OCI-LY7 (cell line): ENCODE measurements around the gene C16orf89. TPM values are rescaled to one million over a fixed set of nuclear protein-coding genes. Genes with fewer than 3 reads are reported as not detected.

Source experiments
- BruUV-seq: library from RNA; stranded (reverse); fragments of 400-500 nt; replicated peaks from 2 replicates; lab custom pipeline; 2021; lab: Mats Ljungman, UMichigan
- CTCF ChIA-PET: fragments of 300-600 bp; sonication (Branson Sonifier 250); formaldehyde crosslinking; loops from one replicate; lab custom pipeline; 2022; ENCODE audit warnings: antibody characterized with exemption; ENCODE audit not compliant: unreplicated experiment; lab: Charles Lee
- POLR2A ChIA-PET: fragments of 300-600 bp; sonication (Branson Sonifier 250); formaldehyde crosslinking; loops from one replicate; lab custom pipeline; 2022; ENCODE audit warnings: antibody characterized with exemption; lab: Charles Lee
- DNase-seq: peaks from one replicate; pipeline ENCODE4 v3.0.0-alpha.2; 2015; ENCODE audit warnings: low spot score
- H2AFZ ChIP-seq: fragments of 200-600 bp; sonication (generic), shearing (Covaris generic); 2 replicates; pipeline ENCODE4 v1.6.1; 2014; ENCODE audit warnings: mild to moderate bottlenecking, antibody characterized with exemption, low read length, moderate library complexity
- H3K27ac ChIP-seq: fragments of 200-600 bp; sonication (generic); 2 replicates; pipeline ENCODE4 v1.5.1; 2014; ENCODE audit warnings: mixed run types, low read depth, mild to moderate bottlenecking, moderate library complexity, low read length, inconsistent platforms; ENCODE audit not compliant: poor library complexity, severe bottlenecking
- H3K36me3 ChIP-seq: fragments of 200-600 bp; sonication (generic); 2 replicates; pipeline ENCODE4 v1.6.1; 2014; ENCODE audit warnings: mild to moderate bottlenecking, antibody characterized with exemption, low read length, moderate library complexity, mixed read lengths; ENCODE audit not compliant: insufficient read depth
- H3K4me1 ChIP-seq: fragments of 200-600 bp; sonication (generic); 2 replicates; pipeline ENCODE4 v1.5.1; 2014; ENCODE audit warnings: mild to moderate bottlenecking, low read length; ENCODE audit not compliant: insufficient read depth, poor library complexity, severe bottlenecking
- H3K4me2 ChIP-seq: fragments of 200-600 bp; sonication (generic); 2 replicates; pipeline ENCODE4 v1.6.1; 2014; ENCODE audit warnings: mild to moderate bottlenecking, low read length
- H3K4me3 ChIP-seq: fragments of 200-600 bp; sonication (generic); 2 replicates; pipeline ENCODE4 v1.5.1; 2014; ENCODE audit warnings: mild to moderate bottlenecking, low read depth, low read length; ENCODE audit not compliant: poor library complexity, severe bottlenecking
- H3K79me2 ChIP-seq: fragments of 200-600 bp; sonication (generic); 2 replicates; pipeline ENCODE4 v1.6.1; 2016; ENCODE audit warnings: low read depth, mild to moderate bottlenecking, low read length, moderate library complexity, mixed read lengths; ENCODE audit not compliant: insufficient read depth
- H3K9me2 ChIP-seq: fragments of 200-600 bp; sonication (generic); 2 replicates; pipeline ENCODE4 v1.6.1; 2016; ENCODE audit warnings: mild to moderate bottlenecking, low read length, mixed read lengths; ENCODE audit not compliant: insufficient read depth
- H3K9me3 ChIP-seq: fragments of 200-600 bp; sonication (generic); 2 replicates; pipeline ENCODE4 v1.6.1; 2014; ENCODE audit warnings: mild to moderate bottlenecking, mixed run types, low read length, mixed read lengths
- H4K20me1 ChIP-seq: fragments of 200-600 bp; sonication (generic); 2 replicates; pipeline ENCODE4 v1.6.1; 2014; ENCODE audit warnings: mild to moderate bottlenecking, antibody characterized with exemption, low read length, moderate library complexity, mixed read lengths; ENCODE audit not compliant: insufficient read depth
- CTCF ChIP-seq: fragments of 200-600 bp; sonication (generic); conservative IDR thresholded peaks from 2 replicates; pipeline ENCODE4 v1.5.1; 2014; ENCODE audit warnings: mild to moderate bottlenecking, antibody characterized with exemption, low read length, moderate library complexity, mixed read lengths
- EZH2phosphoT487 ChIP-seq: fragments of 200-600 bp; sonication (generic); IDR thresholded peaks from 2 replicates; pipeline ENCODE4 v1.6.1; 2018; ENCODE audit warnings: low read depth, borderline replicate concordance, mild to moderate bottlenecking, mixed run types, antibody characterized with exemption, low read length, moderate library complexity, mixed read lengths
- intact Hi-C: fragments of 100-400 bp; cut with micrococcal nuclease; formaldehyde crosslinking; loops from one replicate; pipeline ENCODE4 v1.10.0; 2022; ENCODE audit not compliant: unreplicated experiment
- total RNA-seq, 2 experiments: library from RNA; depleted of rRNA in 1 of 2; stranded (reverse); fragments of >200 nt in 1 of 2; shearing (Covaris generic) in 1 of 2; gene quantifications; 2 replicates each; pipeline ENCODE4 v1.2.3, GENCODE V29; 2014 to 2022

Gene C16orf89
- total RNA-seq, 2 experiments from 2014 or later: not detected

GRCh38 chr16:5025171-5025632, 40.6 kb downstream of the C16orf89 start:
- ChIA-PET CTCF (no interaction called here), POLR2A (no interaction called here)
- intact Hi-C loops: no loop called here
- no peak overlapping the region for H3K27ac ChIP-seq
- H3K9me2 ChIP-seq: no peaks in the 10 kb centered on the region
- peak; percentile 49 for DNase-seq
- H3K4me3 ChIP-seq: no peak overlapping the region
- no peak overlapping the region for H3K4me2 ChIP-seq
- no TSS peak for BruUV-seq
- H3K9me3 ChIP-seq: no peaks in the 10 kb centered on the region
- H4K20me1 ChIP-seq: no peaks in the 10 kb centered on the region; the same call in 1 of the 2 replicates
- no peak overlapping the region for H2AFZ ChIP-seq
- no peaks in the 10 kb centered on the region for H3K79me2 ChIP-seq
- no peaks in the 10 kb centered on the region for H3K4me1 ChIP-seq
- TF ChIP-seq EZH2phosphoT487 (no peak), CTCF (peak; percentile 67)
- no peaks in the 10 kb centered on the region for H3K36me3 ChIP-seq

- BruUV-seq: no TSS peak
- Histone ChIP-seq H3K27ac (no peak overlapping the region), H3K4me2 (no peak overlapping the region), H3K4me1 (no peaks in the 10 kb centered on the region), H3K4me3 (no peak overlapping the region), H4K20me1 (no peaks in the 10 kb centered on the region; the same call in 1 of the 2 replicates), H2AFZ (no peak overlapping the region), H3K36me3 (no peaks in the 10 kb centered on the region), H3K79me2 (no peaks in the 10 kb centered on the region), H3K9me2 (no peaks in the 10 kb centered on the region), H3K9me3 (no peaks in the 10 kb centered on the region)
- intact Hi-C loops: no loop called here
- peak; percentile 55 for TF ChIP-seq CTCF
- no peak for TF ChIP-seq EZH2phosphoT487
- POLR2A ChIA-PET: no interaction called here
- DNase-seq: peak; percentile 53
- CTCF ChIA-PET: no interaction called here
These were observed 41.1 kb downstream of the C16orf89 start for GRCh38 chr16:5024632-5025031.

GRCh38 chr16:5022521-5022920, 43.2 kb downstream of the C16orf89 start:
- CTCF ChIA-PET: no interaction called here

More at GRCh38 chr16:5022521-5022920, 43.2 kb downstream of the C16orf89 start:
- intact Hi-C loops: no loop called here
- no peaks in the 10 kb centered on the region for H3K36me3 ChIP-seq
- H3K4me3 ChIP-seq: no peak overlapping the region
- H3K4me1 ChIP-seq: no peaks in the 10 kb centered on the region
- H4K20me1 ChIP-seq: no peaks in the 10 kb centered on the region; the same call in 1 of the 2 replicates
- no peak overlapping the region for H2AFZ ChIP-seq
- H3K9me3 ChIP-seq: no peaks in the 10 kb centered on the region
- no peaks in the 10 kb centered on the region for H3K79me2 ChIP-seq
- H3K9me2 ChIP-seq: no peaks in the 10 kb centered on the region
- no TSS peak for BruUV-seq
- no peak overlapping the region for H3K4me2 ChIP-seq
- TF ChIP-seq CTCF: no peak
- DNase-seq: no peak
- POLR2A ChIA-PET: no interaction called here
- no peak overlapping the region for H3K27ac ChIP-seq
